Measurements from ENCODE around the gene EGR1.

GRCh38 chr5:138504799-138505198 is 39.5 kb downstream of the EGR1 start:
- TF ChIP-seq POLR2A (IDR thresholded peaks at IDR 0.05): no peak
- TF ChIP-seq, protein P1, sequence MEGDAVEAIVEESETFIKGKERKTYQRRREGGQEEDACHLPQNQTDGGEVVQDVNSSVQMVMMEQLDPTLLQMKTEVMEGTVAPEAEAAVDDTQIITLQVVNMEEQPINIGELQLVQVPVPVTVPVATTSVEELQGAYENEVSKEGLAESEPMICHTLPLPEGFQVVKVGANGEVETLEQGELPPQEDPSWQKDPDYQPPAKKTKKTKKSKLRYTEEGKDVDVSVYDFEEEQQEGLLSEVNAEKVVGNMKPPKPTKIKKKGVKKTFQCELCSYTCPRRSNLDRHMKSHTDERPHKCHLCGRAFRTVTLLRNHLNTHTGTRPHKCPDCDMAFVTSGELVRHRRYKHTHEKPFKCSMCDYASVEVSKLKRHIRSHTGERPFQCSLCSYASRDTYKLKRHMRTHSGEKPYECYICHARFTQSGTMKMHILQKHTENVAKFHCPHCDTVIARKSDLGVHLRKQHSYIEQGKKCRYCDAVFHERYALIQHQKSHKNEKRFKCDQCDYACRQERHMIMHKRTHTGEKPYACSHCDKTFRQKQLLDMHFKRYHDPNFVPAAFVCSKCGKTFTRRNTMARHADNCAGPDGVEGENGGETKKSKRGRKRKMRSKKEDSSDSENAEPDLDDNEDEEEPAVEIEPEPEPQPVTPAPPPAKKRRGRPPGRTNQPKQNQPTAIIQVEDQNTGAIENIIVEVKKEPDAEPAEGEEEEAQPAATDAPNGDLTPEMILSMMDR (IDR thresholded peaks at IDR 0.05): no peak
